Astrocyte (in vitro differentiated cells and primary cell): ENCODE results near the gene GRAP2.

Source experiments
- CTCF ChIP-seq: IDR thresholded peaks from 2 replicates; pipeline ENCODE4 v1.5.1; 2011; ENCODE audit warnings: low read depth, mild to moderate bottlenecking, inconsistent platforms, low read length, moderate library complexity; ENCODE audit not compliant: insufficient read depth
- EZH2 ChIP-seq: IDR thresholded peaks from 2 replicates; pipeline ENCODE4 v1.6.1; 2012; ENCODE audit warnings: mild to moderate bottlenecking, low read length, inconsistent platforms; ENCODE audit not compliant: insufficient read depth

GRCh38 chr22:39942439-39943230 is 41.8 kb downstream of the GRAP2 start:
- no peak for TF ChIP-seq EZH2
- TF ChIP-seq CTCF: no peak
